HepG2 (cell line): ENCODE data around the gene ADAD2. TPM values are rescaled to one million over a fixed set of nuclear protein-coding genes. Genes with fewer than 3 reads are reported as not detected.

Source experiments
- ATAC-seq: fragments of 200-7000 bp; cut with Tn5 transposase; 3 replicates; pipeline ENCODE4 v1.9.1; 2020; ENCODE audit warnings: mild to moderate bottlenecking, moderate library complexity
- BruUV-seq: library from RNA; stranded (reverse); fragments of 400-500 nt; replicated peaks from 2 replicates; lab custom pipeline; 2021; lab: Mats Ljungman, UMichigan
- CTCF ChIA-PET: fragments of 300-600 bp; formaldehyde crosslinking; extraction: SDS; loops from one replicate; lab custom pipeline; 2021; ENCODE audit warnings: low total read pairs, inconsistent platforms, low intra/inter-chr PET ratio; lab: Yijun Ruan, JAX
- POLR2A ChIA-PET: fragments of 350-600 bp; sonication (Branson Sonifier 250); formaldehyde crosslinking; loops from one replicate; lab custom pipeline; 2020; ENCODE audit warnings: antibody characterized with exemption, inconsistent platforms; lab: Yijun Ruan, JAX
- DNase-seq: peaks from one replicate; pipeline ENCODE4 v3.0.0-alpha.2; 2015; ENCODE audit warnings: low spot score
- FAIRE-seq: peaks from 3 replicates; lab custom pipeline; 2011; peaks lifted over from hg19 to GRCh38; lab: Jason Lieb, UNC
- H2AFZ ChIP-seq: one replicate; pipeline ENCODE4 v1.6.1; 2011; ENCODE audit warnings: low read length, inconsistent platforms
- H3K27ac ChIP-seq: fragments of 300-600 bp; 3 replicates; pipeline ENCODE4 v1.8.0; 2011; ENCODE audit warnings: mixed run types, mild to moderate bottlenecking, mixed read lengths, low read length, inconsistent platforms; ENCODE audit not compliant: insufficient read depth; ENCODE audit errors: extremely low read length
- H3K27me3 ChIP-seq, 2 experiments: fragments of 200-600 bp in 1 of 2; 2 replicates in 1 of 2; 3 replicates in 1 of 2; pipeline versions ENCODE4 v1.6.0 to v1.8.0; 2011; ENCODE audit warnings: low read length in 2 of 2, mild to moderate bottlenecking in 2 of 2, moderate library complexity in 2 of 2, inconsistent platforms in 1 of 2; ENCODE audit not compliant: insufficient read depth in 2 of 2, control insufficient read depth in 1 of 2
- H3K36me3 ChIP-seq, 2 experiments: fragments of 200-600 bp in 1 of 2; replicated peaks in 1 of 2; 2 replicates in 1 of 2; 3 replicates in 1 of 2; pipeline versions ENCODE4 v1.5.1 to v1.8.0; 2011; ENCODE audit warnings: low read length in 2 of 2, inconsistent platforms in 1 of 2; ENCODE audit not compliant: insufficient read depth in 2 of 2, control insufficient read depth in 1 of 2
- H3K4me1 ChIP-seq: 2 replicates; pipeline ENCODE4 v1.5.1; 2012; ENCODE audit warnings: low read length, inconsistent platforms; ENCODE audit not compliant: insufficient read depth
- H3K4me2 ChIP-seq: 2 replicates; pipeline ENCODE4 v1.6.0; 2011; ENCODE audit warnings: low read depth, low read length, inconsistent platforms
- H3K4me3 ChIP-seq, 3 experiments: fragments of 200-600 bp in 1 of 3; sonication (generic), shearing (Covaris generic) in 1 of 3; replicated peaks in 1 of 3; 2 replicates each; pipeline ENCODE4 v1.5.1; 2011 to 2016; ENCODE audit warnings: low read length in 3 of 3, inconsistent platforms in 2 of 3, low read depth in 2 of 3, mild to moderate bottlenecking in 2 of 3, control low read depth in 1 of 3, mixed read lengths in 1 of 3; ENCODE audit not compliant: insufficient read depth in 1 of 3
- H3K79me2 ChIP-seq: one replicate; pipeline ENCODE4 v1.6.1; 2011; ENCODE audit warnings: low read length, inconsistent platforms; ENCODE audit not compliant: insufficient read depth
- H3K9ac ChIP-seq: 2 replicates; pipeline ENCODE4 v1.6.0; 2011; ENCODE audit warnings: mild to moderate bottlenecking, low read depth, low read length, inconsistent platforms; ENCODE audit not compliant: insufficient read depth
- H3K9me3 ChIP-seq: 2 replicates; pipeline ENCODE4 v1.5.1; 2012; ENCODE audit warnings: mild to moderate bottlenecking, low read length
- H4K20me1 ChIP-seq: 2 replicates; pipeline ENCODE4 v1.6.0; 2011; ENCODE audit warnings: inconsistent platforms, mild to moderate bottlenecking, low read length, moderate library complexity; ENCODE audit not compliant: insufficient read depth
- HMG20B ChIP-seq: conservative IDR thresholded peaks from 2 replicates; pipeline ENCODE4 v1.6.1; 2016; ENCODE audit warnings: missing genetic modification reagents, missing compliant biosample characterization
- HOXA5 ChIP-seq: sonication (generic); formaldehyde crosslinking; IDR thresholded peaks from 2 replicates; pipeline ENCODE4 v1.4.0; 2020; ENCODE audit warnings: missing genetic modification reagents
- MAFK ChIP-seq, 2 experiments: IDR thresholded peaks in 1 of 2; conservative IDR thresholded peaks in 1 of 2; 2 replicates each; pipeline ENCODE4 v1.6.1; 2011; ENCODE audit warnings: improper control_type of control experiment in 2 of 2, low read length in 2 of 2
- NFE2L2 ChIP-seq: fragments of 150-350 bp; IDR thresholded peaks from 2 replicates; pipeline ENCODE4 v1.6.1; 2014; ENCODE audit warnings: low read length
- NR2C2 ChIP-seq: sonication (generic); formaldehyde crosslinking; IDR thresholded peaks from 2 replicates; pipeline ENCODE4 v1.4.0; 2020; ENCODE audit warnings: missing genetic modification reagents, mild to moderate bottlenecking, moderate library complexity, borderline replicate concordance
- TOE1 ChIP-seq: sonication (generic); formaldehyde crosslinking; IDR thresholded peaks from 2 replicates; pipeline ENCODE4 v1.4.0; 2020; ENCODE audit warnings: mild to moderate bottlenecking, missing genetic modification reagents
- ZNF746 ChIP-seq: sonication (generic); formaldehyde crosslinking; IDR thresholded peaks from 2 replicates; pipeline ENCODE4 v1.8.0; 2022; ENCODE audit warnings: mild to moderate bottlenecking, missing genetic modification reagents
- WGBS: methylation state at CpG from one replicate; pipeline ENCODE4 v1.1.6; 2017; ENCODE audit warnings: low lambda C conversion rate; 5-methylcytosine and 5-hydroxymethylcytosine counted together
- in situ Hi-C: cut with HindIII; loops from 2 replicates; pipeline ENCODE4 v1.10.0; 2017; ENCODE audit warnings: low pct_unique_long_range_greater_than_20kb; ENCODE audit not compliant: extremely low pct_ligation_motif_present
- intact Hi-C: fragments of 100-400 bp; cut with micrococcal nuclease; formaldehyde crosslinking; loops from one replicate; pipeline ENCODE4 v1.10.0; 2022; ENCODE audit not compliant: unreplicated experiment
- polyA plus RNA-seq, 8 experiments: library from polyadenylated mRNA; depleted of rRNA in 3 of 8; stranded (reverse) in 7 of 8; unstranded in 1 of 8; fragments of >200 nt; fragmentation: Illumina TruSeq in 4 of 8; extraction: Trizol in 4 of 8; gene quantifications; 2 replicates each; pipeline versions ENCODE4 v1.2.1 to v1.2.3, GENCODE V29; 2011 to 2016; ENCODE audit warnings: low read depth in 4 of 8, missing spikeins in 1 of 8, mixed read lengths in 1 of 8; ENCODE audit not compliant: insufficient read depth in 1 of 8
- total RNA-seq, 5 experiments: library from RNA; depleted of rRNA; stranded (reverse); fragments of >200 nt; fragmentation: Illumina TruSeq; extraction: Trizol; gene quantifications; 2 replicates each; pipeline ENCODE4 v1.2.3, GENCODE V29; 2016; ENCODE audit warnings: low read depth in 1 of 5
- TF ChIP-seq, protein P1 (sequence below): sonication (generic); formaldehyde crosslinking; IDR thresholded peaks from 2 replicates; pipeline ENCODE4 v1.4.0; 2020; ENCODE audit warnings: missing genetic modification reagents
- TF ChIP-seq, protein P2 (sequence below): sonication (generic); formaldehyde crosslinking; IDR thresholded peaks from 2 replicates; pipeline ENCODE4 v1.4.0; 2020; ENCODE audit warnings: missing genetic modification reagents

Gene ADAD2
- total and polyA plus RNA-seq, 2 of the 13 experiments (the other 11 are each of a cell fraction or from before 2014, with no cell fraction given): not detected

DNA sequence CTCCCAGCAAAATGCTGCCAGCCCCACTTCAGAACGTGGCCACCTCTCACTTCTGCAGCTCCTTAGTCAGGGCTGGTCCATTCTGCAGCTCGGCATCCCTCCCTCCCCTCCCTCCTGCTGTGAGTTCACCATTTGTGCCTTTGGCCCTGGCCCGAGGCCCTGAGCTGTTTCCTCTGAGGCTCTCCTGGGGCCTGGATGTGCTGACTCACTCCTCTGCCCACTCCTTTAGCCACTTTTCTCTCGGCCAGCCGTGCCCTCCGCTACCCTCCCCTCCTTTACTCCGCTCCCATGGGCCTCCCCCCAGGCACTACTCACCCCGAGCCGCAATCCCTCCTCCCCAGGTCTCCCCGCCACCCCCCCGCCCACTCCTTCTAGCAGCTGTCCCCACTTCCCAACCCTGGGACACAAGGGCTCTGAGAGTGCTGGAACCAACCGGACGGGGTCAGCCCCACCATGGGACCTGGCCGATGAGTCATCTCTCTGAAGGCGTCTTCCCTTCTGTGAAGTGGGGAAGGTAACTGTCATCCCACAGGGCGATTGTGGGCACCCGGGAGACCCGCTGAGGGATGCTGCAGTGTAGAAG is 37.4 kb downstream of the ADAD2 start:
- no peaks in the 10 kb centered on the region for H3K9me3 ChIP-seq
- no peak overlapping the region for H3K27ac ChIP-seq
- ATAC-seq (peak; percentile 66), FAIRE-seq (no peak), DNase-seq (peak; percentile 19)
- no peak overlapping the region for H3K4me2 ChIP-seq
- peaks cover 5% of the 10 kb centered on the region; the same call in 1 of the 2 replicates for H3K4me1 ChIP-seq
- ChIA-PET CTCF (no interaction called here), POLR2A (no interaction called here)
- intact Hi-C loops: no loop called here
- H3K27me3 ChIP-seq: peaks cover 4 to 66% of the 10 kb centered on the region in 2 experiments; a peak in 3 of 5 replicates
- BruUV-seq: no TSS peak
- in situ Hi-C loops: no loop called here
- H3K36me3 ChIP-seq: no peaks in the 10 kb centered on the region
- WGBS: 31% methylated on average over 17 of the region's 18 CpGs
- H3K4me3 ChIP-seq: no peak overlapping the region
- no peaks in the 10 kb centered on the region for H4K20me1 ChIP-seq
- H3K9ac ChIP-seq: no peak overlapping the region
- H2AFZ ChIP-seq: no peak overlapping the region
- TF ChIP-seq ZNF746: no peak
- no peak for TF ChIP-seq NR2C2 (CRISPR knock-in tag)
- TF ChIP-seq, protein P1, sequence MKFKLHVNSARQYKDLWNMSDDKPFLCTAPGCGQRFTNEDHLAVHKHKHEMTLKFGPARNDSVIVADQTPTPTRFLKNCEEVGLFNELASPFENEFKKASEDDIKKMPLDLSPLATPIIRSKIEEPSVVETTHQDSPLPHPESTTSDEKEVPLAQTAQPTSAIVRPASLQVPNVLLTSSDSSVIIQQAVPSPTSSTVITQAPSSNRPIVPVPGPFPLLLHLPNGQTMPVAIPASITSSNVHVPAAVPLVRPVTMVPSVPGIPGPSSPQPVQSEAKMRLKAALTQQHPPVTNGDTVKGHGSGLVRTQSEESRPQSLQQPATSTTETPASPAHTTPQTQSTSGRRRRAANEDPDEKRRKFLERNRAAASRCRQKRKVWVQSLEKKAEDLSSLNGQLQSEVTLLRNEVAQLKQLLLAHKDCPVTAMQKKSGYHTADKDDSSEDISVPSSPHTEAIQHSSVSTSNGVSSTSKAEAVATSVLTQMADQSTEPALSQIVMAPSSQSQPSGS (CRISPR knock-in tag): no peak
- no peak for TF ChIP-seq TOE1
- no peak for TF ChIP-seq HOXA5 (CRISPR knock-in tag)
- TF ChIP-seq HMG20B: no peak
- peak; percentile 57; the same call in 1 of the 2 replicates for TF ChIP-seq NFE2L2
- TF ChIP-seq, protein P2, sequence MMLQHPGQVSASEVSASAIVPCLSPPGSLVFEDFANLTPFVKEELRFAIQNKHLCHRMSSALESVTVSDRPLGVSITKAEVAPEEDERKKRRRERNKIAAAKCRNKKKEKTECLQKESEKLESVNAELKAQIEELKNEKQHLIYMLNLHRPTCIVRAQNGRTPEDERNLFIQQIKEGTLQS (CRISPR knock-in tag): no peak
- TF ChIP-seq MAFK (conservative IDR thresholded peaks at IDR 0.05 in 1 of 2, IDR thresholded peaks at IDR 0.05 in 1 of 2; ENCODE audit: low read length in 2 of 2): peak in 1 of 2 experiments; percentile 5; a peak in 1 of 4 replicates
- H3K79me2 ChIP-seq: no peaks in the 10 kb centered on the region
